Mesenchymal stem cell (in vitro differentiated cells and primary cell): Measurements from ENCODE around the gene SCGB3A1.

Experiments
- DNase-seq: peaks from one replicate; pipeline ENCODE4 v3.0.0-alpha.2; 2013
- H2AFZ ChIP-seq: one replicate; pipeline ENCODE4 v1.6.1; 2013; ENCODE audit warnings: low read depth, mild to moderate bottlenecking, control low read depth, inconsistent platforms, low read length, moderate library complexity
- H2AK5ac ChIP-seq: 2 replicates; pipeline ENCODE4 v1.6.1; 2013; ENCODE audit warnings: low read length, moderate library complexity, mild to moderate bottlenecking, inconsistent platforms; ENCODE audit not compliant: severe bottlenecking
- H2BK120ac ChIP-seq: one replicate; pipeline ENCODE4 v1.6.1; 2013; ENCODE audit warnings: low read depth, mild to moderate bottlenecking, inconsistent platforms, low read length, moderate library complexity
- H2BK12ac ChIP-seq, 2 experiments: one replicate each; pipeline ENCODE4 v1.6.1; 2013; ENCODE audit warnings: inconsistent platforms in 2 of 2, low read length in 2 of 2, mild to moderate bottlenecking in 2 of 2, moderate library complexity in 2 of 2, control low read depth in 1 of 2
- H2BK15ac ChIP-seq: one replicate; pipeline ENCODE4 v1.6.1; 2013; ENCODE audit warnings: mild to moderate bottlenecking, low read depth, inconsistent platforms; ENCODE audit not compliant: poor library complexity, severe bottlenecking
- H2BK5ac ChIP-seq: 2 replicates; pipeline ENCODE4 v1.6.1; 2013; ENCODE audit warnings: low read depth, mild to moderate bottlenecking, low read length, control low read depth, inconsistent platforms; ENCODE audit not compliant: poor library complexity, severe bottlenecking
- H3K14ac ChIP-seq, 2 experiments: one replicate each; pipeline ENCODE4 v1.6.1; 2013; ENCODE audit warnings: inconsistent platforms in 2 of 2, low read length in 2 of 2, control low read depth in 1 of 2, mild to moderate bottlenecking in 1 of 2, moderate library complexity in 1 of 2
- H3K18ac ChIP-seq, 2 experiments: one replicate each; pipeline ENCODE4 v1.6.1; 2013; ENCODE audit warnings: inconsistent platforms in 2 of 2, low read length in 2 of 2, control low read depth in 1 of 2, low read depth in 1 of 2, mild to moderate bottlenecking in 1 of 2
- H3K23ac ChIP-seq, 2 experiments: one replicate each; pipeline ENCODE4 v1.6.1; 2013; ENCODE audit warnings: inconsistent platforms in 2 of 2, low read length in 2 of 2, mild to moderate bottlenecking in 2 of 2, moderate library complexity in 2 of 2, control low read depth in 1 of 2
- H3K27ac ChIP-seq: 2 replicates; pipeline ENCODE4 v1.5.1; 2013; ENCODE audit warnings: mild to moderate bottlenecking, moderate library complexity, low read length, control low read depth, inconsistent platforms; ENCODE audit not compliant: poor library complexity, severe bottlenecking
- H3K27me3 ChIP-seq, 2 experiments: 2 replicates each; pipeline versions ENCODE4 v1.6.1 to v1.7.0; 2013; ENCODE audit warnings: low read length in 2 of 2, mild to moderate bottlenecking in 2 of 2, moderate library complexity in 2 of 2, control low read depth in 1 of 2, inconsistent platforms in 1 of 2; ENCODE audit not compliant: control insufficient read depth in 1 of 2, insufficient read depth in 1 of 2
- H3K36me3 ChIP-seq, 2 experiments: 2 replicates each; pipeline versions ENCODE4 v1.6.1 to v1.7.0; 2013; ENCODE audit warnings: low read length in 2 of 2, control low read depth in 1 of 2, inconsistent platforms in 1 of 2, low read depth in 1 of 2, mild to moderate bottlenecking in 1 of 2; ENCODE audit not compliant: insufficient read depth in 2 of 2, control insufficient read depth in 1 of 2
- H3K4ac ChIP-seq, 2 experiments: one replicate each; pipeline ENCODE4 v1.6.1; 2013; ENCODE audit warnings: inconsistent platforms in 2 of 2, low read length in 2 of 2, mild to moderate bottlenecking in 2 of 2, moderate library complexity in 2 of 2, control low read depth in 1 of 2, low read depth in 1 of 2
- H3K4me1 ChIP-seq: 2 replicates; pipeline ENCODE4 v1.6.1; 2013; ENCODE audit warnings: low read depth, low read length, control low read depth; ENCODE audit not compliant: control insufficient read depth, insufficient read depth
- H3K4me2 ChIP-seq: 2 replicates; pipeline ENCODE4 v1.6.1; 2013; ENCODE audit warnings: low read length, mild to moderate bottlenecking, inconsistent platforms; ENCODE audit not compliant: poor library complexity, severe bottlenecking
- H3K4me3 ChIP-seq, 2 experiments: 2 replicates each; pipeline versions ENCODE4 v1.5.1 to v1.7.0; 2013; ENCODE audit warnings: low read length in 2 of 2, mild to moderate bottlenecking in 2 of 2, control low read depth in 1 of 2, low read depth in 1 of 2; ENCODE audit not compliant: insufficient read depth in 1 of 2
- H3K79me1 ChIP-seq: replicated peaks from 2 replicates; pipeline ENCODE4 v1.6.1; 2013; ENCODE audit warnings: mild to moderate bottlenecking, control low read depth, low read length, inconsistent platforms; ENCODE audit not compliant: poor library complexity, severe bottlenecking
- H3K9ac ChIP-seq: 2 replicates; pipeline ENCODE4 v1.7.0; 2013; ENCODE audit warnings: mild to moderate bottlenecking, low read length, moderate library complexity
- H3K9me3 ChIP-seq: 2 replicates; pipeline ENCODE4 v1.7.0; 2013; ENCODE audit warnings: mild to moderate bottlenecking, low read length; ENCODE audit not compliant: control insufficient read depth
- H4K8ac ChIP-seq: one replicate; pipeline ENCODE4 v1.6.1; 2013; ENCODE audit warnings: inconsistent platforms, mild to moderate bottlenecking, low read length, moderate library complexity
- H4K91ac ChIP-seq: one replicate; pipeline ENCODE4 v1.6.1; 2013; ENCODE audit warnings: mild to moderate bottlenecking, low read length, inconsistent platforms
- WGBS: methylation state at CpG from one replicate; pipeline ENCODE4 v1.1.7; 2013; ENCODE audit warnings: mixed read lengths; 5-methylcytosine and 5-hydroxymethylcytosine counted together

Gene SCGB3A1

GRCh38 chr5:180637962-180638680 is 46.8 kb upstream of the SCGB3A1 start:
- H3K9me3 ChIP-seq, result no peaks in the 10 kb centered on the region
- H3K18ac ChIP-seq, result no peak overlapping the region
- no peak overlapping the region for H3K9ac ChIP-seq
- H2BK5ac ChIP-seq, result no peak overlapping the region
- H3K27ac ChIP-seq, result no peak overlapping the region
- no peak overlapping the region for H4K91ac ChIP-seq
- no peak for DNase-seq
- 82% methylated on average over 20 of the region's 20 CpGs for WGBS
- H2AK5ac ChIP-seq, result no peak overlapping the region
- H2AFZ ChIP-seq, result no peak overlapping the region
- no peak overlapping the region for H2BK15ac ChIP-seq
- H3K27me3 ChIP-seq, result peaks cover 16 to 19% of the 10 kb centered on the region in 2 experiments
- no peak overlapping the region for H3K4me3 ChIP-seq
- no peak overlapping the region for H3K4me2 ChIP-seq
- peaks cover 14% of the 10 kb centered on the region for H3K4me1 ChIP-seq
- no peak overlapping the region for H3K14ac ChIP-seq
- no peak overlapping the region for H4K8ac ChIP-seq
- no peak overlapping the region for H2BK120ac ChIP-seq
- H3K23ac ChIP-seq, result no peak overlapping the region
- H3K36me3 ChIP-seq, result no peaks in the 10 kb centered on the region
- H3K79me1 ChIP-seq, result no peaks in the 10 kb centered on the region
- no peak overlapping the region for H3K4ac ChIP-seq
- no peak overlapping the region for H2BK12ac ChIP-seq

GRCh38 chr5:180636403-180637075 is 45.2 kb upstream of the SCGB3A1 start:
- Histone ChIP-seq H3K4me1 (peaks cover 14% of the 10 kb centered on the region), H2BK12ac (no peak overlapping the region), H2AFZ (no peak overlapping the region), H4K91ac (no peak overlapping the region), H3K27me3 (peaks cover 7 to 10% of the 10 kb centered on the region in 2 experiments), H3K18ac (no peak overlapping the region), H3K79me1 (no peaks in the 10 kb centered on the region), H3K14ac (no peak overlapping the region), H2BK120ac (no peak overlapping the region), H3K23ac (no peak overlapping the region), H2BK15ac (no peak overlapping the region), H3K36me3 (no peaks in the 10 kb centered on the region), H3K9me3 (no peaks in the 10 kb centered on the region), H2BK5ac (no peak overlapping the region), H3K4me3 (no peak overlapping the region), H3K9ac (no peak overlapping the region), H4K8ac (no peak overlapping the region), H3K4me2 (no peak overlapping the region), H2AK5ac (no peak overlapping the region), H3K4ac (no peak overlapping the region), H3K27ac (no peak overlapping the region)
- WGBS, result 72% methylated on average over 18 of the region's 18 CpGs
- DNase-seq, result no peak

- no peaks in the 10 kb centered on the region for H3K36me3 ChIP-seq
- H2BK15ac ChIP-seq, result no peak overlapping the region
- no peaks in the 10 kb centered on the region for H3K79me1 ChIP-seq
- no peak overlapping the region for H3K23ac ChIP-seq
- H3K27ac ChIP-seq, result no peak overlapping the region
- H2AFZ ChIP-seq, result no peak overlapping the region
- no peaks in the 10 kb centered on the region for H3K9me3 ChIP-seq
- peaks cover 14% of the 10 kb centered on the region for H3K4me1 ChIP-seq
- no peak overlapping the region for H2BK120ac ChIP-seq
- no peak overlapping the region for H3K9ac ChIP-seq
- H3K4ac ChIP-seq, result no peak overlapping the region
- no peak overlapping the region for H2BK5ac ChIP-seq
- 90% methylated on average over 8 of the region's 8 CpGs for WGBS
- no peak overlapping the region for H2AK5ac ChIP-seq
- no peak overlapping the region for H2BK12ac ChIP-seq
- H3K4me3 ChIP-seq, result no peak overlapping the region
- no peak overlapping the region for H3K4me2 ChIP-seq
- H4K91ac ChIP-seq, result no peak overlapping the region
- no peak overlapping the region for H3K18ac ChIP-seq
- H3K27me3 ChIP-seq, result peaks cover 2 to 10% of the 10 kb centered on the region in 2 experiments
- no peak overlapping the region for H4K8ac ChIP-seq
- H3K14ac ChIP-seq, result no peak overlapping the region
- DNase-seq, result no peak
Observed at GRCh38 chr5:180636016-180636402, 44.7 kb upstream of the SCGB3A1 start.

DNA sequence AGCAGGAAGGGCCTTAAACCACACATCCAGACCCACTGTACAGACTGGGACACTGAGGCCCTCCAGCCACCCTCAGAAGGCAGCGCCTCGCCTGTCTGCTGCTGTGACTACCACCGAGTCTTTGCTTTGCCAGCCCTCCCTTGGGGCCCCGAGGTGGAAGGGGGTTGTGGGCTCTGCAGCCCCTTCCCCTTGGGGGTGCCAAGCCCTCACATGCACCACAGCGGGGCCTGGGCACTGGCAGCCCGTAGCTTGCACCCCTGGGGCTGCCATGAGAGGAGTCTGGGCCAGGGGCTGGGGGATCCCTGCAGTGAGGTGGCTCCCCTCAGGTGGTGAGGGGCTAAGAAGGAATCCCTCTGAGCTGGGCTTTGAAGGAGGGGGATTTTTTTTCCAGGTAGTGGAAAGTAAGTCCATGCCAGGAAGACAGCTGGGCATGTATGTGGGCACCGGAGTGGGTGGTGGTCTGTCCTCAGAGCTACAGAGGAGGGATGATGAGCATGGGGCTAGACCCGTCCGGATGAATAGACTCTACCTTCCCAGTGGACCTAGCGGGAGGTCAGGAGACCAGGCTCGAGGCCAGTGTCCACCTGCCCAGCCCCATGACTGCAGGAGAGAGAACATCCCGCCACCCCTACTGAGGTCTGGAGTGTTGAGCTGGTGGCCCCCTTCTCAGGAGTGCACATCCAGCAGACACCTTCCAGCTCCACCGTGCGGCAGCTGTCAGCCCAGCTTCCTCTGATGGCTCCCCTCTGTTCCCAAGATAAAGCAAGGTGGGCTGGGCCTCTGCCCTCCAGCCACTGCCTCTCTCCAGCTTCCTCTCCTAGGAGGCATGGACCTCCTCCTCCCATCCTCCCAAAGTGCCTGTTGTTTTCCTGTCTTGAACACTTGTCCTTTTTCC is 42.2 kb upstream of the SCGB3A1 start:
- Histone ChIP-seq H3K9ac (no peak overlapping the region), H4K91ac (no peak overlapping the region)

More for the DNA sequence above, 42.2 kb upstream of the SCGB3A1 start:
- Histone ChIP-seq H3K4ac (no peak overlapping the region), H2BK15ac (no peak overlapping the region), H3K4me3 (no peak overlapping the region), H3K14ac (no peak overlapping the region), H3K36me3 (no peaks in the 10 kb centered on the region), H2BK5ac (no peak overlapping the region), H3K79me1 (no peaks in the 10 kb centered on the region), H3K4me1 (peaks cover 11% of the 10 kb centered on the region), H2BK120ac (no peak overlapping the region), H2AFZ (no peak overlapping the region), H2BK12ac (no peak overlapping the region), H3K4me2 (no peak overlapping the region), H3K23ac (no peak overlapping the region), H4K8ac (no peak overlapping the region), H3K27me3 (peaks cover 0 to 10% of the 10 kb centered on the region in 2 experiments), H3K18ac (no peak overlapping the region), H3K9me3 (no peaks in the 10 kb centered on the region), H2AK5ac (no peak overlapping the region), H3K27ac (no peak overlapping the region)
- DNase-seq, result no peak
- 79% methylated on average over 14 of the region's 14 CpGs for WGBS
